HepG2 (cell line): Measurements from ENCODE around the gene TMX4. TPM values are rescaled to one million over a fixed set of nuclear protein-coding genes. Genes with fewer than 3 reads are reported as not detected.

ENCODE experiments used
- ATAC-seq: fragments of 200-7000 bp; cut with Tn5 transposase; 3 replicates; pipeline ENCODE4 v1.9.1; 2020; ENCODE audit warnings: mild to moderate bottlenecking, moderate library complexity
- BruUV-seq: library from RNA; stranded (reverse); fragments of 400-500 nt; replicated peaks from 2 replicates; lab custom pipeline; 2021; lab: Mats Ljungman, UMichigan
- CTCF ChIA-PET: fragments of 300-600 bp; formaldehyde crosslinking; extraction: SDS; loops from one replicate; lab custom pipeline; 2021; ENCODE audit warnings: low total read pairs, inconsistent platforms, low intra/inter-chr PET ratio; lab: Yijun Ruan, JAX
- POLR2A ChIA-PET: fragments of 350-600 bp; sonication (Branson Sonifier 250); formaldehyde crosslinking; loops from one replicate; lab custom pipeline; 2020; ENCODE audit warnings: antibody characterized with exemption, inconsistent platforms; lab: Yijun Ruan, JAX
- DNase-seq: peaks from one replicate; pipeline ENCODE4 v3.0.0-alpha.2; 2015; ENCODE audit warnings: low spot score
- FAIRE-seq: peaks from 3 replicates; lab custom pipeline; 2011; peaks lifted over from hg19 to GRCh38; lab: Jason Lieb, UNC
- H2AFZ ChIP-seq: one replicate; pipeline ENCODE4 v1.6.1; 2011; ENCODE audit warnings: low read length, inconsistent platforms
- H3K27ac ChIP-seq: fragments of 300-600 bp; 3 replicates; pipeline ENCODE4 v1.8.0; 2011; ENCODE audit warnings: mixed run types, mild to moderate bottlenecking, mixed read lengths, low read length, inconsistent platforms; ENCODE audit not compliant: insufficient read depth; ENCODE audit errors: extremely low read length
- H3K27me3 ChIP-seq, 2 experiments: fragments of 200-600 bp in 1 of 2; 2 replicates in 1 of 2; 3 replicates in 1 of 2; pipeline versions ENCODE4 v1.6.0 to v1.8.0; 2011; ENCODE audit warnings: low read length in 2 of 2, mild to moderate bottlenecking in 2 of 2, moderate library complexity in 2 of 2, inconsistent platforms in 1 of 2; ENCODE audit not compliant: insufficient read depth in 2 of 2, control insufficient read depth in 1 of 2
- H3K36me3 ChIP-seq, 2 experiments: fragments of 200-600 bp in 1 of 2; replicated peaks in 1 of 2; 2 replicates in 1 of 2; 3 replicates in 1 of 2; pipeline versions ENCODE4 v1.5.1 to v1.8.0; 2011; ENCODE audit warnings: low read length in 2 of 2, inconsistent platforms in 1 of 2; ENCODE audit not compliant: insufficient read depth in 2 of 2, control insufficient read depth in 1 of 2
- H3K4me1 ChIP-seq: 2 replicates; pipeline ENCODE4 v1.5.1; 2012; ENCODE audit warnings: low read length, inconsistent platforms; ENCODE audit not compliant: insufficient read depth
- H3K4me2 ChIP-seq: 2 replicates; pipeline ENCODE4 v1.6.0; 2011; ENCODE audit warnings: low read depth, low read length, inconsistent platforms
- H3K4me3 ChIP-seq, 3 experiments: fragments of 200-600 bp in 1 of 3; sonication (generic), shearing (Covaris generic) in 1 of 3; replicated peaks in 1 of 3; 2 replicates each; pipeline ENCODE4 v1.5.1; 2011 to 2016; ENCODE audit warnings: low read length in 3 of 3, inconsistent platforms in 2 of 3, low read depth in 2 of 3, mild to moderate bottlenecking in 2 of 3, control low read depth in 1 of 3, mixed read lengths in 1 of 3; ENCODE audit not compliant: insufficient read depth in 1 of 3
- H3K79me2 ChIP-seq: one replicate; pipeline ENCODE4 v1.6.1; 2011; ENCODE audit warnings: low read length, inconsistent platforms; ENCODE audit not compliant: insufficient read depth
- H3K9ac ChIP-seq: 2 replicates; pipeline ENCODE4 v1.6.0; 2011; ENCODE audit warnings: mild to moderate bottlenecking, low read depth, low read length, inconsistent platforms; ENCODE audit not compliant: insufficient read depth
- H3K9me3 ChIP-seq: 2 replicates; pipeline ENCODE4 v1.5.1; 2012; ENCODE audit warnings: mild to moderate bottlenecking, low read length
- H4K20me1 ChIP-seq: 2 replicates; pipeline ENCODE4 v1.6.0; 2011; ENCODE audit warnings: inconsistent platforms, mild to moderate bottlenecking, low read length, moderate library complexity; ENCODE audit not compliant: insufficient read depth
- KMT2A ChIP-seq: sonication (generic); formaldehyde crosslinking; IDR thresholded peaks from 2 replicates; pipeline ENCODE4 v1.4.0; 2020; ENCODE audit warnings: missing genetic modification reagents
- YEATS2 ChIP-seq: sonication (generic); formaldehyde crosslinking; IDR thresholded peaks from 2 replicates; pipeline ENCODE4 v1.4.0; 2020; ENCODE audit warnings: missing genetic modification reagents, borderline replicate concordance
- ZBTB43 ChIP-seq: sonication (generic); formaldehyde crosslinking; conservative IDR thresholded peaks from 2 replicates; pipeline ENCODE4 v1.4.0; 2020; ENCODE audit warnings: missing genetic modification reagents
- WGBS: methylation state at CpG from one replicate; pipeline ENCODE4 v1.1.6; 2017; ENCODE audit warnings: low lambda C conversion rate; 5-methylcytosine and 5-hydroxymethylcytosine counted together
- in situ Hi-C: cut with HindIII; loops from 2 replicates; pipeline ENCODE4 v1.10.0; 2017; ENCODE audit warnings: low pct_unique_long_range_greater_than_20kb; ENCODE audit not compliant: extremely low pct_ligation_motif_present
- intact Hi-C: fragments of 100-400 bp; cut with micrococcal nuclease; formaldehyde crosslinking; loops from one replicate; pipeline ENCODE4 v1.10.0; 2022; ENCODE audit not compliant: unreplicated experiment
- polyA plus RNA-seq, 8 experiments: library from polyadenylated mRNA; depleted of rRNA in 3 of 8; stranded (reverse) in 7 of 8; unstranded in 1 of 8; fragments of >200 nt; fragmentation: Illumina TruSeq in 4 of 8; extraction: Trizol in 4 of 8; gene quantifications; 2 replicates each; pipeline versions ENCODE4 v1.2.1 to v1.2.3, GENCODE V29; 2011 to 2016; ENCODE audit warnings: low read depth in 4 of 8, missing spikeins in 1 of 8, mixed read lengths in 1 of 8; ENCODE audit not compliant: insufficient read depth in 1 of 8
- total RNA-seq, 5 experiments: library from RNA; depleted of rRNA; stranded (reverse); fragments of >200 nt; fragmentation: Illumina TruSeq; extraction: Trizol; gene quantifications; 2 replicates each; pipeline ENCODE4 v1.2.3, GENCODE V29; 2016; ENCODE audit warnings: low read depth in 1 of 5

The TMX4 gene
- total and polyA plus RNA-seq, 2 of the 13 experiments (the other 11 are each of a cell fraction or from before 2014, with no cell fraction given), result 7.6 to 21.4 TPM

DNA sequence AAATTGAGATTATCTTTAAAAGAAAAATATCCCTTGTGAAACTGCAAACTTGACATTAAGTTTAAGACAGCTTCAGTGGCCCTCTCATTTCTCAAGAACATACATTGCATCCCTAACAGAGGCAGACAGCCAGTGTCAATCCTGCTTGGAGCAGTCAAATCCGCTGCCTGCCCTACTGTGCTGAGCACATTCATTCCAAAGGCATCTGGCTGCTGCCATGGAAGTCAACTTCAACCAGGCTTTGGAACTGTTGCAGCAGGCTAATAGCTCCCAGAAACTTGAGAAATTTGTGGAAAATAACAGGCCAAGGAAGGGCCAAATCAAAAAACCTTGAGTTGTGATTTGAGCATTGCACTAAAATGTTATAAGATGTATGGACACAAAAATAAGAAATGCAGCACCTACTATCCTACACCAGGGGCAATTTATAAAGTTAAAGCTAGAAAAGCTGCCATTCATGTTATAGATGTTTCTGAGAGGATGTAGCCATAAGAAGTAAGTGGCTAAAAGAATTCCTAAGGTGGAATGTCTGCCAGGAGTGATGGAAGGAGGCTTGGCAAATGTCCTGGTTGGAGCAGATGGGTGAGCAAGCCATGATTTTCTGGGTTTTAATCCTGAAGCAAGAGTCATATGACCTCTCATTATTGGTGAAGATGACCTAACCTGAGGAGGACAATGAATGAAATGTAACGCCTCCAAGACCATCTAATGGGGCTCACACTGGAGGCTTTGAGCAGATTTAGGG, 47.9 kb downstream of the TMX4 start:
- in situ Hi-C loops, result no loop called here
- Histone ChIP-seq H3K79me2 (no peaks in the 10 kb centered on the region), H4K20me1 (no peaks in the 10 kb centered on the region)
- no peak for FAIRE-seq
- 0% methylated on average over 2 of the region's 2 CpGs for WGBS
- no peak for ATAC-seq
- no peak for TF ChIP-seq KMT2A (CRISPR knock-in tag)
- TF ChIP-seq, all 625 proteins: peak for 0
- BruUV-seq, result no TSS peak
- no peak overlapping the region for H3K9ac ChIP-seq
- no peak overlapping the region for H2AFZ ChIP-seq
- H3K4me3 ChIP-seq, result no peak overlapping the region
- no peak overlapping the region for H3K27ac ChIP-seq
- ChIA-PET CTCF (no interaction called here), POLR2A (no interaction called here)
- no peak for DNase-seq
- no peaks in the 10 kb centered on the region for H3K9me3 ChIP-seq
- H3K27me3 ChIP-seq, result no peaks in the 10 kb centered on the region
- H3K36me3 ChIP-seq, result no peaks in the 10 kb centered on the region
- H3K4me1 ChIP-seq, result peaks cover 6% of the 10 kb centered on the region
- intact Hi-C loops, result no loop called here
- no peak overlapping the region for H3K4me2 ChIP-seq

- Histone ChIP-seq H3K4me2 (no peak overlapping the region), H3K36me3 (no peaks in the 10 kb centered on the region), H3K4me1 (no peaks in the 10 kb centered on the region), H4K20me1 (no peaks in the 10 kb centered on the region), H3K27me3 (no peaks in the 10 kb centered on the region), H3K4me3 (no peak overlapping the region), H3K9ac (no peak overlapping the region), H3K79me2 (no peaks in the 10 kb centered on the region), H3K9me3 (no peaks in the 10 kb centered on the region), H3K27ac (no peak overlapping the region), H2AFZ (no peak overlapping the region)
- DNase-seq (no peak), ATAC-seq (no peak), FAIRE-seq (no peak)
- ChIA-PET POLR2A (no interaction called here), CTCF (no interaction called here)
- in situ Hi-C loops, result no loop called here
- TF ChIP-seq ZBTB43 (CRISPR knock-in tag), result no peak
- no peak for TF ChIP-seq YEATS2 (CRISPR knock-in tag)
- intact Hi-C loops, result no loop called here
- BruUV-seq, result no TSS peak
- 31% methylated on average over 4 of the region's 4 CpGs for WGBS
Measured at GRCh38 chr20:7967199-7967844, 52.2 kb downstream of the TMX4 start.
